ENCODE data around the gene LRRN1.

DNA sequence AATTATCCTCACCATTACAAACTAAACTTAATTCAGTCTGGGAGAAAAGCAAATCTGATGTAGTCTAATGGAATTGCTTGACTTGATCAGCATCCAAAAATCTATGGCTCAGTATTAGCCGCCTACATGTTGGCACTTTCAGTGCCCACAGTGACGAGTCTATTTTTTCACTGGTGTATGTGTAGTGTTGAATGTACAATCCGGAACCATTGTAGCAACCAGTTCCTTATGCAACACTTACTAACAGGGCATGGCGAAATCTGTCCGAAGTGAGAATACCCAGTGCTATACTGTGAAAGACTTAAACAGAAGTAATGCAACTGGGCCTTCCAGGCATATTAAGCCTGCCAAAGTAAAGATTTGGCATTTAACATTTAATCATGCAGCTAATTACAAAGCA, 18.6 kb downstream of the LRRN1 start:
- TF ChIP-seq, protein P1, sequence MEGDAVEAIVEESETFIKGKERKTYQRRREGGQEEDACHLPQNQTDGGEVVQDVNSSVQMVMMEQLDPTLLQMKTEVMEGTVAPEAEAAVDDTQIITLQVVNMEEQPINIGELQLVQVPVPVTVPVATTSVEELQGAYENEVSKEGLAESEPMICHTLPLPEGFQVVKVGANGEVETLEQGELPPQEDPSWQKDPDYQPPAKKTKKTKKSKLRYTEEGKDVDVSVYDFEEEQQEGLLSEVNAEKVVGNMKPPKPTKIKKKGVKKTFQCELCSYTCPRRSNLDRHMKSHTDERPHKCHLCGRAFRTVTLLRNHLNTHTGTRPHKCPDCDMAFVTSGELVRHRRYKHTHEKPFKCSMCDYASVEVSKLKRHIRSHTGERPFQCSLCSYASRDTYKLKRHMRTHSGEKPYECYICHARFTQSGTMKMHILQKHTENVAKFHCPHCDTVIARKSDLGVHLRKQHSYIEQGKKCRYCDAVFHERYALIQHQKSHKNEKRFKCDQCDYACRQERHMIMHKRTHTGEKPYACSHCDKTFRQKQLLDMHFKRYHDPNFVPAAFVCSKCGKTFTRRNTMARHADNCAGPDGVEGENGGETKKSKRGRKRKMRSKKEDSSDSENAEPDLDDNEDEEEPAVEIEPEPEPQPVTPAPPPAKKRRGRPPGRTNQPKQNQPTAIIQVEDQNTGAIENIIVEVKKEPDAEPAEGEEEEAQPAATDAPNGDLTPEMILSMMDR (IDR thresholded peaks at IDR 0.05 in 4 of 5, conservative IDR thresholded peaks at IDR 0.05 in 1 of 5), result no peak
- no peak for TF ChIP-seq POLR2A (IDR thresholded peaks at IDR 0.05)

Data from gastrocnemius medialis (tissue), 4 donors.